NCI-H1105 treated with DMSO at 0.1 percent for 48 hours (cell line): Measurements from ENCODE around the gene NEDD4L.
"Not testable (repeated sequence)": the region's sequence is repeated elsewhere in the genome, so short reads cannot be mapped to it uniquely, and the experiment has no call there.

Source experiments
- DNase-seq: peaks from one replicate; lab custom pipeline; 2025; lab: John Stamatoyannopoulos, UW

Gene NEDD4L

GRCh38 chr18:58157237-58157636 lies 113.2 kb downstream of the NEDD4L start:
- DNase-seq, result no peak

- DNase-seq, result no peak
These were observed 114.0 kb downstream of the NEDD4L start for GRCh38 chr18:58158008-58158407.

- DNase-seq, result no peak
These were observed 114.4 kb downstream of the NEDD4L start for GRCh38 chr18:58158459-58158858.

GRCh38 chr18:58161659-58162058 lies 117.6 kb downstream of the NEDD4L start:
- DNase-seq, result no peak

GRCh38 chr18:58162127-58162526 lies 118.1 kb downstream of the NEDD4L start:
- no peak for DNase-seq

- no peak for DNase-seq
These were observed 119.1 kb downstream of the NEDD4L start for GRCh38 chr18:58163004-58163590.

- DNase-seq, result no peak
These were observed 122.3 kb downstream of the NEDD4L start for GRCh38 chr18:58166278-58166844.

- no peak for DNase-seq
These were observed 123.0 kb downstream of the NEDD4L start for GRCh38 chr18:58167073-58167472.

- no peak for DNase-seq
These were observed 124.2 kb downstream of the NEDD4L start for GRCh38 chr18:58168221-58168620.

- DNase-seq, result no peak
These were observed 125.0 kb downstream of the NEDD4L start for GRCh38 chr18:58168993-58169392.

- no peak for DNase-seq
These were observed 125.4 kb downstream of the NEDD4L start for GRCh38 chr18:58169472-58169871.

- DNase-seq, result not testable (repeated sequence)
These were observed 126.0 kb downstream of the NEDD4L start for GRCh38 chr18:58170036-58170435.

GRCh38 chr18:58172031-58172430 lies 128.0 kb downstream of the NEDD4L start:
- no peak for DNase-seq

GRCh38 chr18:58174285-58174684 lies 130.3 kb downstream of the NEDD4L start:
- no peak for DNase-seq

GRCh38 chr18:58175122-58175785 lies 131.2 kb downstream of the NEDD4L start:
- no peak for DNase-seq

GRCh38 chr18:58175786-58176176 lies 131.8 kb downstream of the NEDD4L start:
- DNase-seq, result no peak

- DNase-seq, result no peak
These were observed 133.1 kb downstream of the NEDD4L start for GRCh38 chr18:58177004-58177717.

GRCh38 chr18:58177896-58178470 lies 134.0 kb downstream of the NEDD4L start:
- DNase-seq, result no peak

GRCh38 chr18:58178511-58178910 lies 134.5 kb downstream of the NEDD4L start:
- no peak for DNase-seq

GRCh38 chr18:58180172-58180571 lies 136.1 kb downstream of the NEDD4L start:
- DNase-seq, result no peak

GRCh38 chr18:58180738-58181353 lies 136.8 kb downstream of the NEDD4L start:
- peak; percentile 34 for DNase-seq

GRCh38 chr18:58181988-58182387 lies 138.0 kb downstream of the NEDD4L start:
- no peak for DNase-seq
